ENCODE results near the gene LAMTOR4.

The LAMTOR4 gene

DNA sequence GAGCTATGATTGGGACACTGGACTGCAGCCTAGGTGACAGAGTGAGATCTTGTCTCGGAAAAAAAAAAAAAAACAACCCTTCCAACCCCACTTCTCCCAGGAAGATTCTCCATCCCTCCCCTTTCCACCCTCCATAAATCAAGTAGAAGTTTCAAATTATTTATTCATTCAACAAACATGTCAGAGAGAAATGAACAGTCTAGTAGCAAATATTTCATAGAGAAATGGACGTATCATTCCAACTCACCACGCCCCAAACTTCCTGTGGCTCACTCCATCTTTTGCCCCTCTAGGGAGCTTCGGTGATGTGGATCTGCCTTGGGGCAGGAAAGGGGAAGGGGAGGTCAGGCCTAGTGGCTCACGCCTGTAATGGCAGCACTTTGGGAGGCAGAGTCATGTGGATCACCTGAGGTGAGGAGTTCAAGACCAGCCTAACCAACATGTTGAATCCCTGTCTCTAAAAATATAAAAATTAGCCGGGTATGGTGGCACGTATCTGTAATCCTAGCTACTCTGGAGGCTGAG, 10.4 kb downstream of the LAMTOR4 start:
- Histone ChIP-seq H3F3A (ENCODE audit: control insufficient read depth, insufficient read depth) (peaks cover 14% of the 10 kb centered on the region), H4K20me1 (ENCODE audit: control insufficient read depth, insufficient read depth, low read depth, low read length) (peaks cover 8% of the 10 kb centered on the region; the same call in 1 of the 2 replicates), H3K4me1 (ENCODE audit: control insufficient read depth, low read length) (peaks cover 53% of the 10 kb centered on the region), H3K79me2 (ENCODE audit: control insufficient read depth, low read length) (peaks cover 48% of the 10 kb centered on the region), H3K9me3 (ENCODE audit: control insufficient read depth, insufficient read depth, low read length) (no peaks in the 10 kb centered on the region), H3K27ac (ENCODE audit: low read depth, low read length) (peak overlapping the region; percentile 67), H3K4me3 (ENCODE audit: low read length) (peak overlapping the region; percentile 86), H3K9me2 (replicated peaks; ENCODE audit: control insufficient read depth, low read length) (no peaks in the 10 kb centered on the region), H3K4me2 (ENCODE audit: low read length) (peak overlapping the region; percentile 94), H3K27me3 (ENCODE audit: control insufficient read depth, low read length) (no peaks in the 10 kb centered on the region), H3K36me3 (ENCODE audit: control insufficient read depth, low read length) (peaks cover 42% of the 10 kb centered on the region)
- TF ChIP-seq EZH2phosphoT487 (IDR thresholded peaks at IDR 0.05; ENCODE audit: borderline replicate concordance, low read length) (no peak), CTCF (IDR thresholded peaks at IDR 0.05; ENCODE audit: low read depth, low read length, poor library complexity, severe bottlenecking) (peak; percentile 22)

- Histone ChIP-seq H3K4me2 (ENCODE audit: low read length) (no peak overlapping the region), H3K36me3 (ENCODE audit: control insufficient read depth, low read length) (peaks cover 33% of the 10 kb centered on the region), H3K79me2 (ENCODE audit: control insufficient read depth, low read length) (peaks cover 39% of the 10 kb centered on the region), H3K4me3 (ENCODE audit: low read length) (no peak overlapping the region), H3K9me2 (replicated peaks; ENCODE audit: control insufficient read depth, low read length) (no peaks in the 10 kb centered on the region), H4K20me1 (ENCODE audit: control insufficient read depth, insufficient read depth, low read depth, low read length) (peaks cover 8% of the 10 kb centered on the region; the same call in 1 of the 2 replicates), H3K9me3 (ENCODE audit: control insufficient read depth, insufficient read depth, low read length) (no peaks in the 10 kb centered on the region), H3K27me3 (ENCODE audit: control insufficient read depth, low read length) (no peaks in the 10 kb centered on the region), H3K4me1 (ENCODE audit: control insufficient read depth, low read length) (peaks cover 45% of the 10 kb centered on the region), H3F3A (ENCODE audit: control insufficient read depth, insufficient read depth) (peaks cover 13% of the 10 kb centered on the region), H3K27ac (ENCODE audit: low read depth, low read length) (no peak overlapping the region)
- TF ChIP-seq CTCF (IDR thresholded peaks at IDR 0.05; ENCODE audit: low read depth, low read length, poor library complexity, severe bottlenecking) (no peak), EZH2phosphoT487 (IDR thresholded peaks at IDR 0.05; ENCODE audit: borderline replicate concordance, low read length) (no peak)
These were observed 11.3 kb downstream of the LAMTOR4 start for GRCh38 chr7:100160067-100160466.

GRCh38 chr7:100163006-100163531, 14.4 kb downstream of the LAMTOR4 start:
- no peak overlapping the region for H3K4me3 ChIP-seq (ENCODE audit: low read length)
- H4K20me1 ChIP-seq (ENCODE audit: control insufficient read depth, insufficient read depth, low read depth, low read length), result no peaks in the 10 kb centered on the region
- peaks cover 10% of the 10 kb centered on the region for H3K27me3 ChIP-seq (ENCODE audit: control insufficient read depth, low read length)
- H3K4me2 ChIP-seq (ENCODE audit: low read length), result peak overlapping the region; percentile 36
- no peaks in the 10 kb centered on the region for H3K9me3 ChIP-seq (ENCODE audit: control insufficient read depth, insufficient read depth, low read length)
- peaks cover 37% of the 10 kb centered on the region for H3K4me1 ChIP-seq (ENCODE audit: control insufficient read depth, low read length)
- no peaks in the 10 kb centered on the region for H3K9me2 ChIP-seq (replicated peaks; ENCODE audit: control insufficient read depth, low read length)
- peaks cover 11% of the 10 kb centered on the region for H3K79me2 ChIP-seq (ENCODE audit: control insufficient read depth, low read length)
- TF ChIP-seq EZH2phosphoT487 (IDR thresholded peaks at IDR 0.05; ENCODE audit: borderline replicate concordance, low read length) (no peak), CTCF (IDR thresholded peaks at IDR 0.05; ENCODE audit: low read depth, low read length, poor library complexity, severe bottlenecking) (no peak)
- H3K27ac ChIP-seq (ENCODE audit: low read depth, low read length), result no peak overlapping the region; the same call in 1 of the 2 replicates
- peaks cover 3% of the 10 kb centered on the region for H3K36me3 ChIP-seq (ENCODE audit: control insufficient read depth, low read length)
- no peaks in the 10 kb centered on the region; the same call in 1 of the 2 replicates for H3F3A ChIP-seq (ENCODE audit: control insufficient read depth, insufficient read depth)
